ENCODE results near the gene CCDC6.
"Not testable (repeated sequence)": the region's sequence is repeated elsewhere in the genome, so short reads cannot be mapped to it uniquely, and the experiment has no call there.

The CCDC6 gene

DNA sequence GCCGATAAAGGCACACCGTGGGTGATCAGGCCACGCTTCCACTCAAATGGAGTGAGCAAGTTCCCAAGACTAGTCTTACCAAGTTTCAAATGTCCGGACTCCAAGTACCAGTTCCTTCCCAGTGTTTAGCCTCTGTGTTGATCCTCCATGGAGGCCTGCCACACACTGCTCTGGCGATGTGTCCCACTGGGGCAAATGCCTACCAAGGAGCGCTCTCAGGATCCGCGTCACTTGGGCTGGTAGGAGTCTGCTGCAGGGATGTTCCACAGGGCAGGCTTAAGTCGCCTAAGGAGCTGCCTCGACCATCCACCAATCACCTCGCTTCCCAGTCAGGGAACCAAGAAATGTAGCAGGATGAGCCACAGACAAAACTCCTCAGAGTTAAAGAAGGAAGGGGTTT, 135.7 kb downstream of the CCDC6 start:
- no peak for DNase-seq (ENCODE audit: low read depth, low spot score)

DNA sequence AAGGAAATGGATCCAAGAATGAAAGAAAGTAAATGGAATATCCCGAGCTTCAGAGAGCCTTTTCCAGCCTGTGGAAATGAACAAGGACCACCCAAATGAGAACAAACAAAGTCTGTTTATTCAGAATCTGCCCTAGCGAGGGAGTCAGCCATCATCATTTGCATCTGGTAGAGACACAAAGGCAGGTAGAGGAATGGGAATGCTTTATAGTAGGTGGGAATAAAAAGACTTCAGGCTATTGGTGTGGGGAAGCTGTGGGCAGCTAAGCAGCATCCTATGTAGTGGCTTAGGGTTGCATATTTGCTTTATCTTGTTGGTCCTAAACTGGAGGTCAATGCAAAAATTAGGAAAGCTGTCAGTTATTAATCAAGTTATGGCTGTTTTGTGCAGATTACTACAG, 143.9 kb downstream of the CCDC6 start:
- DNase-seq (ENCODE audit: low read depth, low spot score), result no peak

DNA sequence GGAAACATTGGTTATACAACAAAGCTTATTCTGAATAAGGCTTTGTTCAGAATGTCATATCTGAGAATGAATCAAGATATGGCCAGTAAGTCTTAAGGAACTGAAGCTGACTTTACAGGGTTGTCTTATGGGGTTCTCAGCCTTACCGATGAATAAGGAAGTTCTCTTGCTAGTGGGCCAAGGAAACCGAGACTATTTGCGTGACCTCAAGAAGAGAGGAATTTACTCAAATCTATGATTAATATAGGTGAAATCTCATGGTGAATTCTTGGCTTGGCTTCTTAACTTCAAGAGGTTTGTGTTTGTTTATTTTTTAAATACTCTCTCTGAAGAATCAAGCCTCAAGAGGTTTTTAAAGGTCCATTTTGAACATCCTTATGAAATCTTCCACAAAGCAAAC, 148.4 kb downstream of the CCDC6 start:
- peak; percentile 79 for DNase-seq (ENCODE audit: low read depth, low spot score)

DNA sequence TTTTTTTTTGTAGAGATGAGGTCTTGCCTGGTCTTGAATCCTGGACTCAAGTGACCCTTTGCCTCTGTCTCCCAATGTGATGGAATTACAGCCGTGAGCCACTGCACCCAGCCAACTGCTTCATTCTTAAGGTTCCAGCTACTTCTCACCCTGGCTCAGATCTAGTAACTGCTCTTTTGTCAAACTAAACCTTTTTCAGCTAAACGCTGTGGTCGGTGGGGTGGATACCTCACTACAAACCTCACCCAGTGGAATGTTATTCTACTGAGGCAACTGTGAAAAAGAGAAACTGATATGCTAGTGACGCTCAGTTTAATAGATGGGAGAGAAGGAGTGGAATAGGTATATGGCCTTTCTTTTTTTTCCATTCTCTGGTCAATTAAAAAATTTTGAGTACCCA, 151.4 kb downstream of the CCDC6 start:
- peak; percentile 78 for DNase-seq (ENCODE audit: low read depth, low spot score)

DNA sequence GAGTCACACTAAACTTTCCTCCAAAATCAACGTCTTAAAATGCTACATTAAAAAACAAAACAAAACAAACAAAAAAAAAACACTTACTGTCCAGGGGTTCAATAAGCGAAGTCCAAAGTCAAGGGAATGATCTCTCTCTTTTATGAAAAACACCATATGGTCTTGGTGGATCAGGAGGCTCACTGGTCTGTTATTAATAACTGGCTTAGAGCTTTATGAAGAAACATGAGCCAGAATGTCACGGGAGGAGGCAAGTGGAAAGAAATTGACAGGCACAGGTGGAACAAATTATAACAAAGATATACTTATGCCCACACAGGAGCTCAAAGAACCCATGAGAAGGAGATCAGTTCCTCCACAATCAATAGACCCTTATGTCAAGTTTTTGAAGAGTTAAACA, 153.1 kb downstream of the CCDC6 start, which contains the start of gene MRLN:
MRLN (minus strand) TSS at position 189 of the 400 bp plus-strand sequence.
- no peak for DNase-seq (ENCODE audit: low read depth, low spot score)

DNA sequence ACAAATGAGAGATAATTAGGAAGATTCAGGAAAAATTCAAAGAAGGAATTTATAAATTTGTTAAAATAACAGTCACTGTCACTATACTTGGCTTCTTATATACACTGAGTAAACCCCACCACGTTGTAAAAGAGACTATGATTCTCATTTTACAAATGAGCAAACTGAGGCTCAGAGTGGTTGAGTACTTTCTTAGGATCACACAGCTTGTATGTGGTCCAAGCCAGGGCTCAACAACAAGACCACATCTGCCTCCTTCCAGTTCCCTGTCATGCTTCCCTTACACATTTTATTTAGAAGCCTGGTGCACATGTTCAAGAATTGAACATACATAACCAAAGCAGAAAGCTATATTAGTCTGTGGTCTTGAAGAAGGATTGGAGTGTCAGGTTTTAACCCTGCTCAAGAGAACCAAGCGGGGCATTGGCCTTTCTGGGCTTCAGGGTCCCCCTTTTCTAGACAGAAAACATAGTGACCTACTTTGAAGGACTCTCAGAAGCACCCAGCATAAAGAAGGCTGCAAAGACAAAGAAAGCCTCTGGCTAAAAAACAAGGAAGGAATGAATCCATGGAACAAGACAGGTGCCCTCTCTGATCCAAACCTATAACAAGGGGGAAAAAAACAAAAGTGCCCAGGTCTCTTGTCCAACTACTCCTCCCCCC, 153.9 kb downstream of the CCDC6 start:
- no peak for DNase-seq (ENCODE audit: low read depth, low spot score)

DNA sequence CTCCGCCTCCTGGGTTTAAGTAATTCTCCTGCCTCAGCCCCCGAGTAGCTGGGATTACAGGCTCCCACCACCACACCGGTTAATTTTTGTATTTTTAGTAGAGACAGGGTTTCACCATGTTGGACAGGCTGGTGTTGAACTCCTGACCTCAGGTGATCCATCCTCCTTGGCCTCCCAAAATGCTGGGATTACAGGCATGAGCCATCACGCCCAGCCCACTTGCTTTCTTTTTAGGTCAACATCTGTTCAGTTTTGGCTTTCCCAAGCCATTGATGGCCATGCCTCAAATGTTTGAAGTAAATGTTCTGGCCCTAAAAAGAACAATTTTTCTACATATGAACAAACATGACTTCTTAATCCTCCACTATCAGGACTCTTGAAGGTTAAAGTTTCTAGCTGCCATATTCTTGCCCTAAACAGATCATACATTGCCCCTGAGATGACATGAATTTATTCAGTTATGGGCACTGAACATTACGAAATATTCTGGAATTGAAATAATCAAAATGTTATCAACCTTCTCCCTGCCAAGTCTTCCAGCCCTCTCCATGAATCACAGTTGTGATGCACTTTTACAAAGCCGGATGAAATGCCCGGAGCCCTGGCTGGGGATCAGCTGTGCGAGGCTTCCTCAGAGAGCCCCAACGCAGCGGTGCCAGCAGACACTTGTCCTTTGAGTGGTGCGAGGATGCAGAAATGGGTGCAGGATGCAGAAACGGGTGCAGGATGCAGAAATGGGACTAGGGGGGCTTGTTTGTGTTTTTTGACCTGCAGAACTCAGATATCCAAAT, 156.0 kb downstream of the CCDC6 start:
- DNase-seq (ENCODE audit: low read depth, low spot score), result peak; percentile 18

DNA sequence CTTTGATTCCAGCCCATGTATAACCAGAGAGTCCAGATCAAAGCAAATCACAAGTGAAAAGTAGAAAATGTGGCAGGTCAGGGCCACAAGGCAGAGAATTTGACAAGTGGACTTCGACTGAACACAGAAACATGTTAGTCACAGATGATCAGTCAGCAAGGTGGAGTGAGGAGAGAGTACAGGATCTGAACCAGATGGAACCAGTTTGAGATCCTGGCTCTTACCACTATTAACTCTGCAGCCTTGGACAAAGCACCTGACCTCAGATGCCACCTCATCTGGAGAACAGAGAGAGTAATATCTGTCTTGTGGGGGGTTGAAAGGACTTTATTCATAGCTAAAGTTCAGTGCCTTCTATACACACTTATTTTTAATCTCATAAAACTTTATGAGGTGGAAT, 157.5 kb downstream of the CCDC6 start:
- DNase-seq (ENCODE audit: low read depth, low spot score), result peak; percentile 2

DNA sequence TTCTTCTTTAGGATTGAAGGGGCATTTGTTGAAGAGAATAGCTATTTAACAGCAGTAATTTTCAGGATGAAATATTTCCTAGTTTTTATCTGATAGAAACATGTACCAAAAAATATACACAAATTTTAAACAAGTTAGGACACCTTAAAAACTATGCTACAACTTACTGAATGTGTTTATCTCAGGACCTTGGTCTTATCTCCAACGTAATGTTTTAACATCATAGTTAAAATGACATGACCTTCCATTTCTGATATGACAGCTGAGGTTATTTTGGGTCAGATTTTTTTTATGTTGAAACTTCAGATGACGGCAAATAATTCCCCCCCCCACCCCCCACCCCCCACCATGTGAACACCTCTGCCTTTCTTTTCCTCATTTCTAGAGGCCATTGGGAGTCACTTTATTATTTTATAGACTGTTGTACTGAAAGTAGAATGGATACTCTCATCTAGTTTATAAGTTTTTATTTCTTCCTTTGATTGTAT, 161.1 kb downstream of the CCDC6 start:
- DNase-seq (ENCODE audit: low read depth, low spot score), result no peak

DNA sequence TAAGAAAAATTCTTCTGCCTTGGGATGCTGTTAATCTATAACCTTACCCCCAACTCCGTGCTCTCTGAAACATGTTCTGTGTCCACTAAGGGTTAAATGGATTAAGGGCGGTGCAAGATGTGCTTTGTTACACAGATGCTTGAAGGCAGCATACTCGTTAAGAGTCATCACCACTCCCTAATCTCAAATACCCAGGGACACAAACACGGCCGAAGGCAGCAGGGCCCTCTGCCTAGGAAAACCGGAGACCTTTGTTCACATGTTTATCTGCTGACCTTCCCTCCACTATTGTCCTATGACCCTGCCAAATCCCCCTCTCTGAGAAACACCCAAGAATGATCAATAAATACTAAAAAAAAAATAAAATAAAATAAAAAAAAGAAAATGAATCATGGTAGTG, 161.6 kb downstream of the CCDC6 start:
- not testable (repeated sequence) for DNase-seq (ENCODE audit: low read depth, low spot score)

DNA sequence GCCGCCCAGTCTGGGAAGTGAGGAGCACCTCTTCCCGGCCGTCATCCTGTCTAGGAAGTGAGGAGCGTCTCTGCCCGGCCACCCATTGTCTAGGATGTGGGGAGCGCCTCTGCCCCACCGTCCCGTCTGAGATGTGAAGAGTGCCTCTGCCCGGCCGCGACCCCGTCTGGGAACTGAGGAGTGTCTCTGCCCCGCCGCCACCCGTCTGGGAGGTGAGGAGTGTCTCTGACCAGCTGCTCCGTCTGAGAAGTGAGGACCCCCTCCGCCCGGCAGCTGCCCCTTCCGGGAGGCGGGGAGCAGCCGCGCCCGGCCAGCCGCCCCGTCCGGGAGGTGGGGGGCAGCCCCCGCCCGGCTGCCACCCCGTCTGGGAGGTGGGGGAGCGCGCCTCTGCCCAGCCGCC, 162.2 kb downstream of the CCDC6 start:
- not testable (repeated sequence) for DNase-seq (ENCODE audit: low read depth, low spot score)

DNA sequence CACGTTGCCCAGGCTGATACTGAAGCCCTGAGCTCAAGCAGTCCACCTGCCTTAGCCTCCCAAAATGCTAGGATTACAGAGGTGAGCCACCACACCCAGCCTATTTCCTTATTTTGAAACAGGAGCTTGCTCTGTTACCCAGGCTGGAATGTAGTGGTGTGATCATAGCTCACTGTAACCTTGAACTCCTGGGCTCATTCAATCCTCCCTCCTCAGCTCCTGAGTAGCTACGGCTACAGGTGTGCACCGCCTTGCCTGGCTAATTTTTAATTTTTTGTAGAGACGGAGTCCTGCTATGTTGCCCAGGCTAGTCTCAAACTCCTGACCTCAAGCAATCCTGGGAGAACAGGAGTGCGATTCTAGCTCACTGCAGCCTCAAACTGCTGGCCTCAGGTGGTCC, 164.8 kb downstream of the CCDC6 start:
- DNase-seq (ENCODE audit: low read depth, low spot score), result no peak

DNA sequence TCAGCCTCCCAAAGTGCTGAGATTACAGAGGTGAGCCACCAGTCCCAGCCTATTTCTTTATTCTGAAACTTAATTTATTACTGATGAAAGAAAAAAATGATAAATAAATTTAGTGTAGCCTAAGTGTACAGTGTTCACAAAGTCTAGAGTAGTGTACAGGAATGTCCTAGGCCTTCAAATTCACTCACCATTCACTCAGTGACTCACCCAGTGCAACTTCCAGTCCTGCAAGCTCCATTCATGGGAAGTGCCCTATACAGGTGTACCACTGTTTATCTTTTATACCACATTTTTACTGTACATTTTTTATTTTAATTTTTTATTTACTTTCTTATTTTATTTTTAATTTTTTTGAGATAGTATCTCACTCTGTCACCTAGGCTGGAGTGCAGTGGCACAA, 165.3 kb downstream of the CCDC6 start:
- DNase-seq (ENCODE audit: low read depth, low spot score), result no peak
